Measurements from ENCODE around the gene BIN1.

DNA sequence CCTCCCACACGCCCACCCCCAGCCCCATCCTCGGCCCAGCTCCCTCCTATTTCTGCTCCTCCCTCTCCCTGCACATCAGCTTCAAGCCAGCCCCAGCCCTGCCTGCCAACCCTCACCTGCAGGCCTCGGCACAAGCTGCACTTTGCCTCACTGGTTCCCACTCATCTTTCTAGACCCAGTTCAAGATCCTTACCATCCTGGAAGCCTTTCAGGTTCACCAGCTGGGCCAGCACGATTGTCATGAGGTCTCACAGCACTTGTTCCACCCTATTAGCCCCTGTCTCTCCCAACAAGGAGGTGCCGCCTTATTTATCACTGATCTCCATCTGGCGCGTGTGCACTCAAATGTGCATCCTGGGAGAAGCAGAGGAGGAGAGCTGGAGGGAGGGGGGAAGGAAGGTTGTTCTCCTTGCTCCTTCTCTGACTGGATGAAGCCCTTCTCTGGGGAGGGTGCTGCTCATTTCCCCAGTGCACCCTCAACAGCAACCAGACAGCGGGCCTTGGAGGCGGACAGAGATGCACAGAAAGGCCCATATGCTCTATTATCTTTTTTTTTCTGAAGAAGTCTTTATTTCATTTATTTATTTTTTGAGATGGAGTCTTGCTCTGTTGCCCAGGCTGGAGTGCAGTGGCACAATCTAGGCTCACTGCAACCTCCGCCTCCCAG, 15.5 kb upstream of the BIN1 start:
- TF ChIP-seq POLR2AphosphoS5 (IDR thresholded peaks at IDR 0.05; ENCODE audit: low read depth, low read length) = no peak
- TF ChIP-seq, protein P1, sequence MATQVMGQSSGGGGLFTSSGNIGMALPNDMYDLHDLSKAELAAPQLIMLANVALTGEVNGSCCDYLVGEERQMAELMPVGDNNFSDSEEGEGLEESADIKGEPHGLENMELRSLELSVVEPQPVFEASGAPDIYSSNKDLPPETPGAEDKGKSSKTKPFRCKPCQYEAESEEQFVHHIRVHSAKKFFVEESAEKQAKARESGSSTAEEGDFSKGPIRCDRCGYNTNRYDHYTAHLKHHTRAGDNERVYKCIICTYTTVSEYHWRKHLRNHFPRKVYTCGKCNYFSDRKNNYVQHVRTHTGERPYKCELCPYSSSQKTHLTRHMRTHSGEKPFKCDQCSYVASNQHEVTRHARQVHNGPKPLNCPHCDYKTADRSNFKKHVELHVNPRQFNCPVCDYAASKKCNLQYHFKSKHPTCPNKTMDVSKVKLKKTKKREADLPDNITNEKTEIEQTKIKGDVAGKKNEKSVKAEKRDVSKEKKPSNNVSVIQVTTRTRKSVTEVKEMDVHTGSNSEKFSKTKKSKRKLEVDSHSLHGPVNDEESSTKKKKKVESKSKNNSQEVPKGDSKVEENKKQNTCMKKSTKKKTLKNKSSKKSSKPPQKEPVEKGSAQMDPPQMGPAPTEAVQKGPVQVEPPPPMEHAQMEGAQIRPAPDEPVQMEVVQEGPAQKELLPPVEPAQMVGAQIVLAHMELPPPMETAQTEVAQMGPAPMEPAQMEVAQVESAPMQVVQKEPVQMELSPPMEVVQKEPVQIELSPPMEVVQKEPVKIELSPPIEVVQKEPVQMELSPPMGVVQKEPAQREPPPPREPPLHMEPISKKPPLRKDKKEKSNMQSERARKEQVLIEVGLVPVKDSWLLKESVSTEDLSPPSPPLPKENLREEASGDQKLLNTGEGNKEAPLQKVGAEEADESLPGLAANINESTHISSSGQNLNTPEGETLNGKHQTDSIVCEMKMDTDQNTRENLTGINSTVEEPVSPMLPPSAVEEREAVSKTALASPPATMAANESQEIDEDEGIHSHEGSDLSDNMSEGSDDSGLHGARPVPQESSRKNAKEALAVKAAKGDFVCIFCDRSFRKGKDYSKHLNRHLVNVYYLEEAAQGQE (IDR thresholded peaks at IDR 0.05; ENCODE audit: insufficient read depth in 1 of 2, low read depth in 2 of 2, low read length in 2 of 2) = no peak
- no peak for TF ChIP-seq SIN3A (IDR thresholded peaks at IDR 0.05; ENCODE audit: borderline replicate concordance, insufficient read depth, low read length)

Data from PFSK-1 (cell line).